Cerebellar cortex (tissue), 1 donor: Measurements from ENCODE around the gene ZBTB5.
"Not testable (repeated sequence)": the region's sequence is repeated elsewhere in the genome, so short reads cannot be mapped to it uniquely, and the experiment has no call there.

Source experiments
- DNase-seq: peaks from one replicate; pipeline ENCODE4 v3.0.0-alpha.2; 2015; ENCODE audit warnings: low spot score

Gene ZBTB5

GRCh38 chr9:37465249-37466036, at the start of gene ZBTB5:
Gene ZBTB5 (minus strand): TSS chr9:37465450. CDS start chr9:37442551, 22,899 bp downstream.
- peak; percentile 100 for DNase-seq

GRCh38 chr9:37514999-37515398, 49.7 kb upstream of the ZBTB5 start:
- no peak for DNase-seq

DNA sequence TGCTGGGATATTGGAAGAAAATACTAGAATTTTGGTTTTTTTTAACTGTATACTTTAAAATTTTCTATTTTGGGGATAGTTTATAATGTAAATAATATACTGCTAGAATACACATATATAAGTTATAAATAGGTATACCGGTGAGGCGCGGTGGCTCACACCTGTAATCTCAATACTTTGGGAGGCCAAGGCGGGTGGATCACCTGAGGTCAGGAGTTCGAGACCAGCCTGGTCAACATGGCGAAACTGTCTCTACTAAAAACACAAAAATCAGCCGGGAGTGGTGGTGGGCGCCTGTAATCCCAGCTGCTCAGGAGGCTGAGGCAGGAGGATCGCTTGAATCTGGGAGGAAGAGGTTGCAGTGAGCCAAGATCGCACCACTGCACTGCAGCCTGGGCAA, 49.2 kb upstream of the ZBTB5 start:
- not testable (repeated sequence) for DNase-seq

DNA sequence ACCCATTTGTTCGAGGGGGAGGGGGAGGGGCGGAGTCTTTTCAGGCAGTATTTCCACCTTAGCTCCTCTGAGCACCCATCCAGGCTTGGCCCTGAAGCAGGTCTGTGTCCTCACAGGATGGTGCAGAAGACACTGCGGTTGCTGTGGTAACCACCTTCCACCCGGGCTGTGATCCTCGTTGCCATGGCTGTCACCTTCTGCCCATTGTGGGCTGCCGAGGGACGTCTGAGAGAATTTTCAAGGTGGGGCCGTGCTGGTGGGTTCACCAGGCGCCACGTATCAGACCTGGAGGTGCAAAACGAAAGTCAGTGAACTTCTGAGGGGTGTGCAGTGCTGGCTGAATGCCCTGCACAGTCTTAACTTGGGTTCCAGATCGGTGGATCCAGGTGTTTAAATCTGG, 47.2 kb upstream of the ZBTB5 start:
- no peak for DNase-seq

DNA sequence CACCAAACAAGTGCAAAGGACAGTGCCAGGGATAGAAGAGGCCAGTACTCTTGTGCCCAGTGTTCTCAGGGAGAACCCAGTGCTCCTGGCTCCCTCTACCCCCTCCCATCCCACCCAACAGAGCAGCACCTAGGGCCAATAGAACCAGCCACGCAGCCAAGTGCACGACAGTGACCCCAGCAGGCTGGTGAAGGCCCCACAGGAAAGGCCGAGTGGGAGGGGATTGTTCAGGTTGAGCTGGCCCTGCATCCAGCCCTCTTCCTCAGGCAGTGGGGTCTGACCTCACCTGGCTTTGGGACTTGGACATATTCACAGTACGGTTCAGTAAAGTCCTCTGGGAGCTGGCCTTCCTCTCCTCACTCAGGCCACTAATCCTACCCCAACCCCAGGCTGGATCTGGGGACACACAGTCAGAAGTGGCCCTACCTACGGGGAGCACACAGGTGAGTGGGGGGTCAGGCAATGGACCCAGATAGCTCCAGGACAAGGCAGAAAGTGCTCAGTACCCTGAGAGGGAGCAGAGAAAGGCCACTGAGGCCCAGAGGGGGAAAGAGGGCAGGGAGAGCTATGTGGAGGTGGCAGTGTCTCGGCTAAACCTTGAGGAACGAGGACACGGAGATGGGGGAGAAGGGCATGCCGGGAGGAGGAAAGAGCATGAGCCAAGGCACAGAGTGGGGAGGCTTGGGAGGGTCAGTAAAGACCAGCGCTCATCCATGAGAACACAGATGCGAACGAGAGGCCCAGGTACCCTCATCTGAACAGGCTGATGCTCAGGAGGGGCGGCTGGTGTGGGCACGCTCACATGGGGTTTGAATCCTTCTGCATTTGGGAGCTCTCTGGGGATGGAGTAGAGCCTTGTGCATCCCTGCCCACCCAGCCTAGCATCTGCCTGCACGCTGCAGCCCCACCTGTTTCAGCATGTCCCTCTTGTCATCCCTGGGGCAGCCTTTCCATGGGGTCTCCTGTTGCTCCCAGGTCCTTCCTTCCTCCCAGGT, 46.1 kb upstream of the ZBTB5 start:
- DNase-seq, result peak; percentile 25

- not testable (repeated sequence) for DNase-seq
Observed at GRCh38 chr9:37510053-37510452, 44.8 kb upstream of the ZBTB5 start.

DNA sequence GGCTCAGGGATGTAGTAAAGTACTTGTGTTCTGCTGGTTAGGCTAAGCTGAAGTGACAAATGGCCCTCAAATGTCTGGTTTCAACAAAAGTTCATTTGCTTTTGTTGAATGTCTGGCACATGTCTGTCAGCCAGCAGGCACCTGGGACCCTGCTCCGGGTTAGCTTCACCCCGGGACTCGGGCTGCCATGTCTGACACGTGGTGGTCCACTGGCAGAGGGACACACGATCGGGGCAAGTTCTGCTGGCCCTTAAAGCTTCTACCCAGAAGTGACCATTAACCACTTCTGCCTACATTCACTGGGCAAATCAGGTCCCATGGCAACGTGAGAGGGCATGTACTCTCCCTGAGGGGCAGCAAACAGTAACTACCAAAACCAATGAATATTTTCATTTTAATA, 44.3 kb upstream of the ZBTB5 start:
- DNase-seq, result no peak

GRCh38 chr9:37508834-37509206, 43.6 kb upstream of the ZBTB5 start:
- no peak for DNase-seq

GRCh38 chr9:37508135-37508833, 43.0 kb upstream of the ZBTB5 start:
- DNase-seq, result no peak

GRCh38 chr9:37507566-37508134, 42.4 kb upstream of the ZBTB5 start:
- no peak for DNase-seq

DNA sequence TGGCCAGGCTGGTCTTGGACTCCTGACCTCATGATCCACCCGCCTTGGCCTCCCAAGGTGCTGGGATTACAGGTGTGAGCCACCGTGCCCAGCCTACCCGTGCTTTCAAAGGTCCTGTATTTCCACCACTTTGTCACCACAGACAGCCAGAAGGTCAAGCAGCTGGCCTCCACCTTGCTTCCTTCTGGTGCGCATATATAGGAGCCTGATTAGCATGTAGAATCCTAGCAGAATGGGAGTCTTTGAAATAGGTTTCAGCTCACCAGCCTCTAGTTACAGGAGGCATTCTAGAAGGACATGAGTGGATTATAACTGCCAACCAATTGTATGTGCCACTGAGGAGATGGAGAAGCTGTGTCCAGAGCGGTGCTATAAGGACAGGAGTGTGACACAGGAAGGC, 39.4 kb upstream of the ZBTB5 start:
- DNase-seq, result no peak

- peak; percentile 32 for DNase-seq
Observed at GRCh38 chr9:37503736-37504135, 38.5 kb upstream of the ZBTB5 start.

GRCh38 chr9:37501957-37502596, 36.8 kb upstream of the ZBTB5 start:
- DNase-seq, result no peak

DNA sequence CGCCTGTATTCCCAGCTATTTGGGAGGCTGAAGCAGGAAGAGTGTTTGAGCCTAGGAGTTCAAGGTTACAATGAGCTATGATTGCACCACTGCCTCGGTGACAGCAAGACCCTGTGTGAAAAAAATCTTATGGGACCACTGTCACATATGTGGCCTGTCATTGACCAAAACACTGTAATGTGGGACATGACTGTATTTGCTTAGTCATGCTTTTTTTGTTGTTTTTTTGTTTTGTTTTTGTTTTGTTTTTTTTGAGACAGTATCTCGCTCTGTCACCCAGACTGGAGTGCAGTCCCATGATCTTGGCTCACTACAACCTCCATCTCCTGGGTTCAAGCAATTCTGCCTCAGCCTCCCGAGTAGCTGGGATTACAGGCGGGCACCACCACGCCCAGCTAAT, 34.0 kb upstream of the ZBTB5 start:
- no peak for DNase-seq

DNA sequence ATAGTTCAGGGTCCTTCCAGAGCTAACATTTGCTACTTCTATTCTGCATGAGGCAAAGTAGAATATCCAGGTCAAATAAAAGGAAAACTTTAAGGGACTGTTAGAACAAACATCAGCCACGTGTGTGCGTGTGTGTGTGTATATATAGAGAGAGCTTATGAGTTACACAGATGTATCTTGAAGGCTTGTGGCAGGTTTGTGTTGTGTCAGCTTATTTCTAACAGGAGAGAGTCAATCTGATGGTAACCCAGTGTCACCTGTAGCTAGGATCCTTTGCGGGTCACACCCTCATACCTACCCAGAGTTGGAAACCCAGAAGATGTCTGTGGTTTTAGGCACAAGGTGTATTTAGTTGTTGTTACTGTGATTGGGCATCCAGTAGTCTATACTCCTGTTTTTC, 33.2 kb upstream of the ZBTB5 start:
- DNase-seq, result no peak

GRCh38 chr9:37497320-37497719, 32.1 kb upstream of the ZBTB5 start:
- DNase-seq, result no peak

GRCh38 chr9:37496020-37496419, 30.8 kb upstream of the ZBTB5 start:
- no peak for DNase-seq

DNA sequence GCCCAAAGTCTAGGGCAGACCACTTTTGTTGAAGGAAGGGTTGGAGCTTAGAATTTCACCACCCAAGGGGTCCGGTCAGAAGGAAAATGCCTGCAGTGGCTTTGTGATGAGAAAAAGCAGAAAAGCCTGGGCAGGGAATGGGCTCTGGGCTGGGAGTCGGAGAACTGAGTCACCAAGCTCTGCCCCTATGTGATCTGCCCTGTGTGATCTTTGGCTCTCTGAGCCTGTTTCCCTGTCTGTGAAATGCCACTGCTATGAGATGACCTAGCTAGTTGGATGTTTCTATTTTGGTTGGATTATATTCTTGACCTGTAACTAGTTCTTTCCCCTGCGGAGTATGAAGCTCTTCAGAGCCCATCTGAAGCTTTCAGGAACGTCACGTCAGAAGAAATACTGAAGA, 30.3 kb upstream of the ZBTB5 start:
- no peak for DNase-seq

DNA sequence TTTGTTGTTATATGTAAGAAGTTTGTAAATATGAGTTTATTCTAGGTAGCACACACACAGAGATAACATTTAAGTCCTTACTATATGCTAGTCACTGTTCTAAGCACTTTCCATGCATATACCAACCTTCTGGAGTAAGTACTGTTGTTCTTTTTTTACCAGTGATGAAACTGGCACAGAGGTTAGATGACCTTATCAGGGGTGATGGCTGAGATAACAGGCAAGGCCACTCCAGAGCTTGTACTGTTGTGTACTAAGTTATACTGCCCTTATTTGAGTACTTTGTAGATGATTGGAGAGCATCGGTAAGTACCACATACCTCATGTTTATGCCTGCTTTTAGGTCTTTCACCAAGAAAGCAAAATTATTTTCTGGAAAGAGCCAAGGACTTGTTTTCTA, 26.7 kb upstream of the ZBTB5 start:
- no peak for DNase-seq

DNA sequence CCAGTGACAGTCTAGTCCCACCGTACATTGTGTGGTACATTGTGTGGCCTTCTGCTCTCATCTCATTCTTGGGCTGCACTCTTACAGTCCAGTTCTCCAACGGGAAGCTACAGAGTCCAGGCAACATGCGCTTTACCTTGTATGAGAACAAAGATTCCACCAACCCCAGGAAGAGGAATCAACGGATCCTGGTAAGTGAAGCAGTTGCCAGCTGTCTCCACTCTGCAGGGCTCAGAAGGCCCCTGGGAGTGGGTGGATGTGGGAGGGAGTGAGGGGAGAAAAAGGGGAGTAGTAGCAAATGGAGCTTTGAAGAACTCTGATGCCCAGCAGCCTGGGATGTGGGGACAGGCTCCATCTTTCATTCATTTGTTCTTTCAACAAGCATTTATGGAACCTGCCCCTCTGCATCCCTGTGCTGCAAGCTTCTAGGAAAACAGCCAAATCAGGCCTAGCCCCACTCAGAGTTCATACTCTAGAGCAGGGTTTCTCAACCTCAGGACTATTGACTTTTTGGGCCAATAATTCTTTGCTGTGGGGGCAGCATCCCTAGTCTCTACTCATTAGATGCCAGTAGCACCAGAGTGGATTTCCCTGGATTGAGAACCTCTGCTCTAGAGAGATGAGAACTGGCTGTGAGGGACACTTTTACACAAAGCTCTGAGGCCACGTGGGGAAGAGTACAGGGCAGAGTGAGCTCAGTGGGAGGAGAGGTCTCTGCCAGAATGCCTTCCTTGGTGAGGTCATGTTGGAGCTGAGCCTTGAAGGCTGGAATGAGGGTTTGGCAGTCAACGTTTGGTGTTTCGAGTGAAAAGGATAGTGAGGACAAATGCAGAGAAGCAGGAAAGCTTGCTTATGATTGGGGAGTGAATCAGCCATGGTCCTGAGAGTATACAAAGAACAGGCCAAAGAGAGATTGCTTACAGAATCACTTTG, 21.6 kb upstream of the ZBTB5 start:
- peak; percentile 53 for DNase-seq

GRCh38 chr9:37486256-37486615, 21.0 kb upstream of the ZBTB5 start:
- no peak for DNase-seq
